ENCODE measurements around the gene CFAP74. TPM values are rescaled to one million over a fixed set of nuclear protein-coding genes. Genes with fewer than 3 reads are reported as not detected.

Gene CFAP74
- total and polyA plus RNA-seq, 9 donors: 0.05 to 8.0 (median 0.58) TPM; not detected in 1

DNA sequence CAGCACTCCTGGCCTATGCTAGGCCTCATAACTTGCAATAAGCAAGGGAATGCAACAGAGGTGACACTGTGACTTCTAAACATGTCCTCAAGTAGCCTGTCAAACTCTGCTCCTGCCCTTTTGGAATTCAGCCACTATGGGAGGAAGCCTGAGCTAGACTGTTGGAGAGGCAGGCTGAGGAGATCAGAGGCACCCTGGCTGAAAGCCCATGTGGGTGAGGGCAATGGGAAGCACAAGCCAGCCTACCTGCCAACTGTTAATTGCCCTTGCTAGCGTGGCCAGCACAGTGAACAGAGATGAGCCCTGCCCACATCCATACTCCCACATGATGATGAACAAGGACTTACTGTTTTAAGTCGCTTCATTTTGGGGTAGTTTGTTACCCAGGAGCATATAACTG lies 130.4 kb downstream of the CFAP74 start:
- TF ChIP-seq POLR2A (IDR thresholded peaks at IDR 0.05) (no peak), EP300 (IDR thresholded peaks at IDR 0.05) (no peak)
- TF ChIP-seq, protein P1, sequence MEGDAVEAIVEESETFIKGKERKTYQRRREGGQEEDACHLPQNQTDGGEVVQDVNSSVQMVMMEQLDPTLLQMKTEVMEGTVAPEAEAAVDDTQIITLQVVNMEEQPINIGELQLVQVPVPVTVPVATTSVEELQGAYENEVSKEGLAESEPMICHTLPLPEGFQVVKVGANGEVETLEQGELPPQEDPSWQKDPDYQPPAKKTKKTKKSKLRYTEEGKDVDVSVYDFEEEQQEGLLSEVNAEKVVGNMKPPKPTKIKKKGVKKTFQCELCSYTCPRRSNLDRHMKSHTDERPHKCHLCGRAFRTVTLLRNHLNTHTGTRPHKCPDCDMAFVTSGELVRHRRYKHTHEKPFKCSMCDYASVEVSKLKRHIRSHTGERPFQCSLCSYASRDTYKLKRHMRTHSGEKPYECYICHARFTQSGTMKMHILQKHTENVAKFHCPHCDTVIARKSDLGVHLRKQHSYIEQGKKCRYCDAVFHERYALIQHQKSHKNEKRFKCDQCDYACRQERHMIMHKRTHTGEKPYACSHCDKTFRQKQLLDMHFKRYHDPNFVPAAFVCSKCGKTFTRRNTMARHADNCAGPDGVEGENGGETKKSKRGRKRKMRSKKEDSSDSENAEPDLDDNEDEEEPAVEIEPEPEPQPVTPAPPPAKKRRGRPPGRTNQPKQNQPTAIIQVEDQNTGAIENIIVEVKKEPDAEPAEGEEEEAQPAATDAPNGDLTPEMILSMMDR (IDR thresholded peaks at IDR 0.05): no peak
- H3K4me1 ChIP-seq (ENCODE audit: insufficient read depth): peaks cover 32% of the 10 kb centered on the region
- intact Hi-C loops (cut with DNase I): no loop called here
- WGBS, 3 donors: 63 to 87% (median 86%) methylated on average over 2 of the region's 2 CpGs
- no peak overlapping the region for H3K27ac ChIP-seq
- DNase-seq: peak in 1 of 5 donors; percentile 28
- no peaks in the 10 kb centered on the region for H3K36me3 ChIP-seq
- no peaks in the 10 kb centered on the region for H3K27me3 ChIP-seq
- H3K4me3 ChIP-seq: no peak overlapping the region
- no peaks in the 10 kb centered on the region for H3K9me3 ChIP-seq

DNA sequence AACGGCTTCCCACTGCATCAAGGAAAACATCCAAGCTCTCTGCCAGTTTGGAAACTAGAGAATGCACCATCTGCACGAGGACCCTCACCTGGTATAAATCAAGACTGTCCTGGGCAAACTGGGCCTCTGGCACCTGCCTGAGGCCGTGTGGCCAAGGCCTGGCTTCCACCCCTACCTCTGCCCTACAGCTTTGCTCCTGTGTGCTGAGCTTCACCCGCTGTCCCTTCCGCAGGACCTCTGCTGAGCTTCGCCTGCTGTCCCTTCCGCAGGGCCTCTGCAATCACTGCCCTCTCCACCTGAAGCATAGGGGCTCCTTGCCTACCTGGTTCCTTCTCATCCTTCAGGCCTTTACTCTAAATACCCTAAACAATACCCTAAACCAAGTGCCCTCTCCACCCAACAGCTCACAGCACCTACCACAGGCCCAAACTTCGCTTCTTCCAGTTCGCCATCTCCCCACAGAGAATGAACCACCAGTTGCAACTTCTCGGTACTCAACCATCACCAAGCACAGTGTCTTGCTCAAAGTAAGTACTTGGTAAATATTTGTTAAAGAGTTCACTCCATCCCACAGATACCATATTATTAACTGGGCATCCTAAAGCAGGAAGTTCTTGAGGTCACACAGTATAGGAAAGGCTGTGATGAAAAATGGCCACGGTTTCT lies 131.1 kb downstream of the CFAP74 start:
- 79 to 80% (median 79%) methylated on average over 11 of the region's 11 CpGs for WGBS, 3 donors
- no peak overlapping the region for H3K4me3 ChIP-seq

More for the DNA sequence above, 131.1 kb downstream of the CFAP74 start:
- no peaks in the 10 kb centered on the region for H3K27me3 ChIP-seq
- no peaks in the 10 kb centered on the region for H3K9me3 ChIP-seq
- no peaks in the 10 kb centered on the region for H3K36me3 ChIP-seq
- no peak for TF ChIP-seq POLR2A (IDR thresholded peaks at IDR 0.05)
- TF ChIP-seq EP300 (IDR thresholded peaks at IDR 0.05): no peak
- intact Hi-C loops (cut with DNase I): no loop called here
- DNase-seq: peak in 1 of 5 donors; percentile 20
- H3K4me1 ChIP-seq (ENCODE audit: insufficient read depth): peaks cover 28% of the 10 kb centered on the region
- H3K27ac ChIP-seq: no peak overlapping the region

Other genes starting within 250 kb of the CFAP74 start
- 10 to 100 TPM; 45.1 to 76.0 (median 62.7) TPM for gene NADK, start 225.3 kb downstream of the CFAP74 start, total RNA-seq
- 10 to 100 TPM; 21.8 to 57.0 TPM for gene NADK, start 225.3 kb downstream of the CFAP74 start, polyA plus RNA-seq
- 100 to 1,000 TPM in 6 of 7 donors, 10 to 100 TPM in 1; 92.9 to 314 (median 255) TPM for gene GNB1, start 112.7 kb downstream of the CFAP74 start, total RNA-seq
- 100 to 1,000 TPM; 137 to 262 TPM for gene GNB1, start 112.7 kb downstream of the CFAP74 start, polyA plus RNA-seq
- under 1 TPM in 6 of 7 donors, not detected in 1; 0.10 to 0.43 (median 0.14) TPM for gene CALML6, start 88.5 kb downstream of the CFAP74 start, total RNA-seq
- under 1 TPM in 1 of 2 donors, not detected in 1; 0.04 TPM for gene CALML6, start 88.5 kb downstream of the CFAP74 start, polyA plus RNA-seq
- gene TMEM52, start 84.5 kb downstream of the CFAP74 start, total RNA-seq: 1 to 10 TPM; 1.6 to 3.3 (median 2.3) TPM
- gene TMEM52, start 84.5 kb downstream of the CFAP74 start, polyA plus RNA-seq: 1 to 10 TPM in 1 of 2 donors, under 1 TPM in 1; 0.42 to 1.4 TPM
- gene GABRD, start 15.6 kb upstream of the CFAP74 start, total RNA-seq: under 1 TPM in 2 of 7 donors, not detected in 5; 0.33 to 0.40 TPM
- gene GABRD, start 15.6 kb upstream of the CFAP74 start, polyA plus RNA-seq: under 1 TPM in 1 of 2 donors, not detected in 1; 0.13 TPM
- gene PRKCZ, start 46.6 kb upstream of the CFAP74 start, total RNA-seq: 10 to 100 TPM in 1 of 7 donors, 1 to 10 TPM in 6; 3.4 to 16.1 (median 5.9) TPM
- 1 to 10 TPM; 3.6 to 5.3 TPM for gene PRKCZ, start 46.6 kb upstream of the CFAP74 start, polyA plus RNA-seq
- gene FAAP20, start 191.0 kb upstream of the CFAP74 start, total RNA-seq: 10 to 100 TPM; 32.7 to 96.1 (median 61.7) TPM
- 10 to 100 TPM in 1 of 2 donors, 1 to 10 TPM in 1; 3.4 to 69.2 TPM for gene FAAP20, start 191.0 kb upstream of the CFAP74 start, polyA plus RNA-seq
- 100 to 1,000 TPM in 3 of 7 donors, 10 to 100 TPM in 4; 27.8 to 109 (median 84.3) TPM for gene SKI, start 224.5 kb upstream of the CFAP74 start, total RNA-seq
- 10 to 100 TPM; 36.3 to 47.0 TPM for gene SKI, start 224.5 kb upstream of the CFAP74 start, polyA plus RNA-seq